ENCODE data around the gene GRAMD1B.

The GRAMD1B gene

GRCh38 chr11:123469586-123469985, 39.5 kb downstream of the GRAMD1B start:
- no peak overlapping the region for H4K8ac ChIP-seq (ENCODE audit: low read depth, low read length)
- no peak overlapping the region for H3K9ac ChIP-seq (ENCODE audit: low read depth, low read length, poor library complexity)
- no peak overlapping the region for H3K27ac ChIP-seq (replicated peaks; ENCODE audit: low read length)
- H3K23ac ChIP-seq (ENCODE audit: low read depth, low read length, poor library complexity) = no peak overlapping the region
- H2BK15ac ChIP-seq (ENCODE audit: low read length) = no peak overlapping the region
- no peak overlapping the region for H3K4me2 ChIP-seq (ENCODE audit: insufficient read depth, low read length, poor library complexity, severe bottlenecking)
- H3K27me3 ChIP-seq (ENCODE audit: control insufficient read depth in 3 of 3, insufficient read depth in 3 of 3, low read depth in 1 of 3, low read length in 3 of 3) = no peaks in the 10 kb centered on the region
- no peaks in the 10 kb centered on the region for H3K79me1 ChIP-seq (ENCODE audit: low read depth, low read length)
- H2AFZ ChIP-seq (ENCODE audit: low read length) = no peak overlapping the region
- peaks cover 0 to 2% of the 10 kb centered on the region in 2 donors for H3K4me1 ChIP-seq (ENCODE audit: control insufficient read depth in 2 of 2, insufficient read depth in 1 of 2, low read depth in 1 of 2, low read length in 2 of 2)
- no peak overlapping the region for H2AK5ac ChIP-seq (ENCODE audit: low read depth, low read length)
- H3K14ac ChIP-seq (ENCODE audit: low read length) = no peak overlapping the region
- no peaks in the 10 kb centered on the region for H3K9me3 ChIP-seq (replicated peaks in 1 of 2; ENCODE audit: control insufficient read depth in 2 of 2, insufficient read depth in 1 of 2, low read depth in 1 of 2, low read length in 2 of 2)
- no peak overlapping the region for H3K4me3 ChIP-seq (ENCODE audit: low read length in 2 of 2)
- no peak overlapping the region for H2BK5ac ChIP-seq (ENCODE audit: low read length)
- no peak overlapping the region for H3K4ac ChIP-seq (ENCODE audit: low read length)
- no peak overlapping the region for H3K18ac ChIP-seq (ENCODE audit: low read length)
- H2BK120ac ChIP-seq (ENCODE audit: low read depth, low read length) = no peak overlapping the region
- WGBS, 2 donors (ENCODE audit: extremely low coverage in 2 of 2, insufficient read length in 2 of 2, insufficient replicate concordance in 1 of 2) = no CpG with 5 or more reads among the region's 1 CpG
- no peak for DNase-seq (ENCODE audit: low spot score)
- H4K91ac ChIP-seq (ENCODE audit: low read depth, low read length, poor library complexity) = no peak overlapping the region
- H3K36me3 ChIP-seq (replicated peaks in 1 of 2; ENCODE audit: control insufficient read depth in 2 of 2, insufficient read depth in 2 of 2, low read length in 2 of 2) = no peaks in the 10 kb centered on the region
- no peak overlapping the region for H2BK12ac ChIP-seq (ENCODE audit: low read length)

GRCh38 chr11:123470842-123471241, 40.8 kb downstream of the GRAMD1B start:
- Histone ChIP-seq H3K79me1 (ENCODE audit: low read depth, low read length) (no peaks in the 10 kb centered on the region), H3K4me2 (ENCODE audit: insufficient read depth, low read length, poor library complexity, severe bottlenecking) (no peak overlapping the region), H2AFZ (ENCODE audit: low read length) (no peak overlapping the region), H3K36me3 (replicated peaks in 1 of 2; ENCODE audit: control insufficient read depth in 2 of 2, insufficient read depth in 2 of 2, low read length in 2 of 2) (no peaks in the 10 kb centered on the region), H4K8ac (ENCODE audit: low read depth, low read length) (no peak overlapping the region), H3K4me1 (ENCODE audit: control insufficient read depth in 2 of 2, insufficient read depth in 1 of 2, low read depth in 1 of 2, low read length in 2 of 2) (peaks cover 0 to 4% of the 10 kb centered on the region in 2 donors), H3K27me3 (ENCODE audit: control insufficient read depth in 3 of 3, insufficient read depth in 3 of 3, low read depth in 1 of 3, low read length in 3 of 3) (peaks cover 0 to 5% (median 0%) of the 10 kb centered on the region in 3 experiments), H2BK12ac (ENCODE audit: low read length) (no peak overlapping the region), H3K27ac (replicated peaks; ENCODE audit: low read length) (no peak overlapping the region), H3K23ac (ENCODE audit: low read depth, low read length, poor library complexity) (no peak overlapping the region), H2BK15ac (ENCODE audit: low read length) (no peak overlapping the region), H2BK120ac (ENCODE audit: low read depth, low read length) (no peak overlapping the region), H4K91ac (ENCODE audit: low read depth, low read length, poor library complexity) (no peak overlapping the region), H3K4ac (ENCODE audit: low read length) (no peak overlapping the region), H3K4me3 (ENCODE audit: low read length in 2 of 2) (no peak overlapping the region), H3K14ac (ENCODE audit: low read length) (no peak overlapping the region), H2AK5ac (ENCODE audit: low read depth, low read length) (no peak overlapping the region), H3K18ac (ENCODE audit: low read length) (no peak overlapping the region), H3K9ac (ENCODE audit: low read depth, low read length, poor library complexity) (no peak overlapping the region), H2BK5ac (ENCODE audit: low read length) (no peak overlapping the region), H3K9me3 (replicated peaks in 1 of 2; ENCODE audit: control insufficient read depth in 2 of 2, insufficient read depth in 1 of 2, low read depth in 1 of 2, low read length in 2 of 2) (no peaks in the 10 kb centered on the region)
- no peak for DNase-seq (ENCODE audit: low spot score)
- no CpG with 5 or more reads among the region's 4 CpGs for WGBS, 2 donors (ENCODE audit: extremely low coverage in 2 of 2, insufficient read length in 2 of 2, insufficient replicate concordance in 1 of 2)

GRCh38 chr11:123472236-123472935, 42.3 kb downstream of the GRAMD1B start:
- Histone ChIP-seq H2BK120ac (ENCODE audit: low read depth, low read length) (no peak overlapping the region), H2BK5ac (ENCODE audit: low read length) (no peak overlapping the region), H3K27me3 (ENCODE audit: control insufficient read depth in 3 of 3, insufficient read depth in 3 of 3, low read depth in 1 of 3, low read length in 3 of 3) (peaks cover 0 to 5% (median 0%) of the 10 kb centered on the region in 3 experiments), H3K4me1 (ENCODE audit: control insufficient read depth in 2 of 2, insufficient read depth in 1 of 2, low read depth in 1 of 2, low read length in 2 of 2) (peaks cover 0 to 4% of the 10 kb centered on the region in 2 donors), H3K14ac (ENCODE audit: low read length) (no peak overlapping the region), H3K9me3 (replicated peaks in 1 of 2; ENCODE audit: control insufficient read depth in 2 of 2, insufficient read depth in 1 of 2, low read depth in 1 of 2, low read length in 2 of 2) (no peaks in the 10 kb centered on the region), H2BK15ac (ENCODE audit: low read length) (no peak overlapping the region), H3K18ac (ENCODE audit: low read length) (no peak overlapping the region), H3K27ac (replicated peaks; ENCODE audit: low read length) (no peak overlapping the region), H3K79me1 (ENCODE audit: low read depth, low read length) (no peaks in the 10 kb centered on the region), H3K9ac (ENCODE audit: low read depth, low read length, poor library complexity) (no peak overlapping the region), H2AFZ (ENCODE audit: low read length) (no peak overlapping the region), H3K4me3 (ENCODE audit: low read length in 2 of 2) (no peak overlapping the region), H4K91ac (ENCODE audit: low read depth, low read length, poor library complexity) (no peak overlapping the region), H3K23ac (ENCODE audit: low read depth, low read length, poor library complexity) (no peak overlapping the region), H2BK12ac (ENCODE audit: low read length) (no peak overlapping the region), H3K4me2 (ENCODE audit: insufficient read depth, low read length, poor library complexity, severe bottlenecking) (no peak overlapping the region), H4K8ac (ENCODE audit: low read depth, low read length) (no peak overlapping the region), H3K4ac (ENCODE audit: low read length) (no peak overlapping the region), H2AK5ac (ENCODE audit: low read depth, low read length) (no peak overlapping the region), H3K36me3 (replicated peaks in 1 of 2; ENCODE audit: control insufficient read depth in 2 of 2, insufficient read depth in 2 of 2, low read length in 2 of 2) (no peaks in the 10 kb centered on the region)
- DNase-seq (ENCODE audit: low spot score) = no peak
- WGBS, 2 donors (ENCODE audit: extremely low coverage in 2 of 2, insufficient read length in 2 of 2, insufficient replicate concordance in 1 of 2) = no CpG with 5 or more reads among the region's 8 CpGs

- Histone ChIP-seq H3K27me3 (ENCODE audit: control insufficient read depth in 3 of 3, insufficient read depth in 3 of 3, low read depth in 1 of 3, low read length in 3 of 3) (peaks cover 0 to 5% (median 0%) of the 10 kb centered on the region in 3 experiments), H3K23ac (ENCODE audit: low read depth, low read length, poor library complexity) (no peak overlapping the region), H3K14ac (ENCODE audit: low read length) (no peak overlapping the region), H4K8ac (ENCODE audit: low read depth, low read length) (no peak overlapping the region), H3K4me1 (ENCODE audit: control insufficient read depth in 2 of 2, insufficient read depth in 1 of 2, low read depth in 1 of 2, low read length in 2 of 2) (peaks cover 0 to 3% of the 10 kb centered on the region in 2 donors), H3K4me2 (ENCODE audit: insufficient read depth, low read length, poor library complexity, severe bottlenecking) (no peak overlapping the region), H3K9me3 (replicated peaks in 1 of 2; ENCODE audit: control insufficient read depth in 2 of 2, insufficient read depth in 1 of 2, low read depth in 1 of 2, low read length in 2 of 2) (no peaks in the 10 kb centered on the region), H3K9ac (ENCODE audit: low read depth, low read length, poor library complexity) (no peak overlapping the region), H2AFZ (ENCODE audit: low read length) (no peak overlapping the region), H2BK15ac (ENCODE audit: low read length) (no peak overlapping the region), H2AK5ac (ENCODE audit: low read depth, low read length) (no peak overlapping the region), H2BK120ac (ENCODE audit: low read depth, low read length) (no peak overlapping the region), H3K79me1 (ENCODE audit: low read depth, low read length) (no peaks in the 10 kb centered on the region), H2BK12ac (ENCODE audit: low read length) (no peak overlapping the region), H2BK5ac (ENCODE audit: low read length) (no peak overlapping the region), H3K4ac (ENCODE audit: low read length) (no peak overlapping the region), H3K4me3 (ENCODE audit: low read length in 2 of 2) (no peak overlapping the region), H3K18ac (ENCODE audit: low read length) (no peak overlapping the region), H3K36me3 (replicated peaks in 1 of 2; ENCODE audit: control insufficient read depth in 2 of 2, insufficient read depth in 2 of 2, low read length in 2 of 2) (no peaks in the 10 kb centered on the region), H4K91ac (ENCODE audit: low read depth, low read length, poor library complexity) (no peak overlapping the region), H3K27ac (replicated peaks; ENCODE audit: low read length) (no peak overlapping the region)
- WGBS, 2 donors (ENCODE audit: extremely low coverage in 2 of 2, insufficient read length in 2 of 2, insufficient replicate concordance in 1 of 2) = no CpG with 5 or more reads among the region's 3 CpGs
- DNase-seq (ENCODE audit: low spot score) = no peak
Measured at GRCh38 chr11:123473941-123474677, 44.0 kb downstream of the GRAMD1B start.
